Activated CD8-positive, alpha-beta memory T cell treated with anti-CD3 and anti-CD28 coated beads for 1 hour (primary cell): ENCODE data around the gene PORCN.
A peak's percentile ranks its signal among the peaks of the same experiment; 100 is the strongest.
"Not testable (repeated sequence)": the region's sequence is repeated elsewhere in the genome, so short reads cannot be mapped to it uniquely, and the experiment has no call there.

Experiments used
- DNase-seq, 2 donors: peaks; one replicate each; pipeline ENCODE4 v3.0.0-alpha.2; 2020; ENCODE audit warnings: low read depth in 1 of 2; ENCODE audit errors: extremely low read depth in 1 of 2

Gene PORCN

GRCh38 chrX:48509619-48510018 lies 827 bp downstream of the PORCN start:
- DNase-seq: no peak

DNA sequence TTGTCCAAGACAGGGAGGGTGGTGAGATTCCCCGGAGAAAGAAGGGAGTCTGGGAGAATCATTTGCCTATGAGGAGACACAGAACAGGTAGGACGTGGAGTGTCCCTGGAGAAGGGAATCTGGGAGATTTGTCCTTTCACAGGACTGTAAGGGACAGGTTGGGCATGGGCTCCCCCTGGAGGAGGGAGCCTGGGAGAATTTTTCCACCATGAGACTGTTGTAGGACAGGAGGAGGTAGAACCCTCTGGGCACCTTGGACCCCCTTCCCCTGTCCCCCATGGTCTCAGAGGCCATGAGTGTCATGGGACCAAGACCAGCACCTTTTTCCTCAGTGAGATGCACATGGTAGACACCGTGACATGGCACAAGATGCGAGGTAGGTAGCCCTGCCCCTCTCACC lies 2.8 kb downstream of the PORCN start:
- no peak for DNase-seq

DNA sequence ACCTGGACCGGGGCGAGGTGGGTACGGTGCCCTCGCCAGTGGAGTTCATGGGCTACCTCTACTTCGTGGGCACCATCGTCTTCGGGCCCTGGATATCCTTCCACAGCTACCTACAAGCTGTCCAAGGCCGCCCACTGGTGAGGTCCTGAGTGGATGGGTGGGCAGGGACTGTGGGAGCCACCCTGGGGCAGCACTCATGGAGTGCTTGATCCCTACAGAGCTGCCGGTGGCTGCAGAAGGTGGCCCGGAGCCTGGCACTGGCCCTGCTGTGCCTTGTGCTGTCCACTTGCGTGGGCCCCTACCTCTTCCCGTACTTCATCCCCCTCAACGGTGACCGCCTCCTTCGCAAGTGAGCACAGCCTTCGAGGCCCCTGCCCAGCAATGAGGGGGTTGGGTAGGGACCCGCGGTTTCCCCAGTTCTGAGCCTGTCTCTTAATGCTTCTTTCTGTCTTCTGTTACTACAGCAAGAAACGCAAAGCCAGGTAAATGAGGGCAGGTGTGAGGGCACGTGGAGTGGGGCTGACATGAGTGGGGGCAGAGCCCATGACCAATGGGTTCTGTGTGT lies 3.7 kb downstream of the PORCN start:
- DNase-seq: no peak

DNA sequence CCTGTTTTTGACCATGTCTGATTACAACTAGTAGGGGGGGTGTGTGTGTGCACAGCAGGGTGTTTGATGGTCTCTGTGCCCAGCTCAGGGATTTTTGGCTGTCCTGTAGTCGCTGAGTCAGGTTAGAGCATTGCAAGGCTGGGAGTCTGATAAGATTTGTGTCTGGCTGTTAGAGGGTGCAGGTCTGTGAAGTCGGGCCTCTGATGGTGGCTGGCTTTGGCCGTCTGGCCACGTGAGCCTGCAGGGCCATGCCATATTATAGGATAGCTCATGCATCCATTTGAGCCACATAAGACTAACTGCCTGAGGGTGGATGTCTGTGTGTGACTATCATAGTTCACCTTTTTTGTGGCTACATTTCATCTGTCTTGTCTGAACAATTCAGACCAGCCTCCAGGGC lies 4.9 kb downstream of the PORCN start:
- DNase-seq: no peak

- DNase-seq: no peak
These were observed 5.5 kb downstream of the PORCN start for GRCh38 chrX:48514126-48514806.

DNA sequence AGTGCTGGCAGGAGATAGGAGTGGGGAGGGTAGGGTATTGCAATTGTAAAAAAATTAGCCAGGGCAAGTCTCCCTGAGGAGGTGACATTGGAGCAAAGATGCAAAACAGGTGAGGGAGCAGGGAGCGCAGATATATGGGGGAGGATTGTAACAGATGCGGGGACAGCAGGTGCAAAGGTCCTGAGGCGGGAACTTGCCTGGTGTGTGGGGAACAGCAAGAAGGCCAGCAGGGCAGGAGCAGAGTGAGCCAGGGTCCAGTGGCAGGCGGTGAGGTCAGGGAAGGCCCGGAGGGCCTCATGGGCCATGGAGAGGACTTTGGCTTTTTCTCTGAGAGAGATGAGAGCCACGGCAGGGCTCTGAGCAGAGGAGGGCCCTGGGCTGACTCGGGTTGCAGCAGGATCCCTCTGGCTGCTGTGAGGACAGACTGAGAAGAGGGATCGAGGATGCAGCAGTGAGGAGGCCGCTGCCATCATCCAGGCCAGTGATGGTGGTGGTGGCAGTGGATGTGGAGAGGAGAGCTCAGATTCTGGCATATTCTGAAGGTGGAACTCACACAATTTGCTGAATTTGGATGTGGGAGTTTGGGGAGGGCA lies 6.2 kb downstream of the PORCN start:
- no peak for DNase-seq

DNA sequence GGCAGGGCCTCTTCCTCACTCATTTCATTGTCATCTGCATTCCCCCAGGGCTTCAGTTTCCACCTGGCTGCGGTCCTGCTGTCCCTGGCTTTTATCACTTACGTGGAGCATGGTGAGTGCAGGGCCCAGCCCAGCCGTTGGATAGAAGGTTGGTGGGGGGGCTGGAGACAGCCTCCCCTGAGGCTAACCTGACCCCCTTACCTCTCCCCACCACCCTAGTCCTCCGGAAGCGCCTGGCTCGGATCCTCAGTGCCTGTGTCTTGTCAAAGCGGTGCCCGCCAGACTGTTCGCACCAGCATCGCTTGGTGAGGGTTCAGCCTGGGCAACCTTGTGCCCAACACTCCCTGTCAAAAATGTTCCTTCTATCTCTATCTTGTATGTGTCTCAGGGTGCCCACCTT lies 7.0 kb downstream of the PORCN start:
- no peak for DNase-seq

- DNase-seq: no peak
These were observed 7.5 kb downstream of the PORCN start for GRCh38 chrX:48516285-48516684.

GRCh38 chrX:48516987-48517386 lies 8.2 kb downstream of the PORCN start:
- DNase-seq: no peak

DNA sequence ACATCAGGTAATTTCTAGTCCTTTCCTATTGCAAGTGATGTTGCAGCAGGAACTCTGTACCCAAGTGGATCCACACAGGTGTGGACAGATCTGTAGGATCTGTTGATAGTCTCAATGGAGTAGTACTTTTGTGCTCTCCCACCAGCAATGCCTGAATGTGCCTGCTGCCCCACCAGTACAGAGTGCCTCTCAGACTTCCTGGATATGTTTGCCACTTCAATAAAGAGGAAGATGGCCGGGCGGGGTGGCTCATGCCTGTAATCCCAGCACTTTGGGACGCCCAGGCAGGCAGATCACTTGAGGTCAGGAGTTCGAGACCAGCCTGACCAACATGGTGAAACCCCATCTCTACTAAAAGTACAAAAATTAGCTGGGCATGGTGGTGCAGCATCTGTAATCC lies 10.7 kb downstream of the PORCN start:
- not testable (repeated sequence) for DNase-seq

DNA sequence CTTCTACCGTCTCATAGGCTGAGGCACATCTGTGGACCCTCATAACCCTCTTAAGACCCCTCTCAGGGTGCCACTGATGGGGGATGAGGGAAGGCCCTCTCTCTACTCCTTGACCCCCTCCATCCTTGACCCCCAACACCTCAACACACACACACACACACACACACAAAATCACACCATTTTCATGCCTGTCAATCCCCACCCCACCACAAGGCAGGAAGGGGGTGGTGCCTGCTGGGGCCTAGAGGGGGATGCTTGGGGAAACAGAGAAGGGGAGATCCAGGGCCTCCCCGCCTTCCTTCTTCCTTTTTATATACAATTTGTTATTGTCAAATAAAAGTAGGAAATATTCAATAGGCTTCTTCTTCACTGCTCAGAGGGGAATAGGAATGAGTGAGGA lies 11.7 kb downstream of the PORCN start:
- no peak for DNase-seq

DNA sequence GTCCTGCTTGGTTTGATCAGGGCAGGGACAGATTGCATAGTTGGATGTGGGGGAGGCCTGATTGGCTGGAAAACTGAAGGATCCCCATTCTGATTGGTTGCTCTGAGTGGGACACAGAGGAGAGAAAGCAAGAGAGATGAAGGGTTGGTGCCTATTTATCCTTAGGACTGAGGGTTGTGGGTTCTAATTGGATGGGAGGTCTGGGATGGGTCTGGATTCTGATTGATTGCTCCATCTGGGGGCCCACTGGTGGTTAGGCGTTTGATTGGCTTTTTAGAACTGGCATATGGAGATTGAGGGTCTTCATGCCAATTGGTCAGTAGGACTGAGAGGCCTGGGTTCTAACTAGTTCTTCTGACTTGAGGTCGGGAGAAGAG lies 12.2 kb downstream of the PORCN start:
- no peak for DNase-seq

- peak; percentile 82 to 85 for DNase-seq
These were observed 12.8 kb downstream of the PORCN start, which contains the start of gene EBP for GRCh38 chrX:48521353-48522243. Gene EBP, plus strand, starts transcription at chrX:48521808. Its CDS starts 1,964 bp downstream, at chrX:48523772.

DNA sequence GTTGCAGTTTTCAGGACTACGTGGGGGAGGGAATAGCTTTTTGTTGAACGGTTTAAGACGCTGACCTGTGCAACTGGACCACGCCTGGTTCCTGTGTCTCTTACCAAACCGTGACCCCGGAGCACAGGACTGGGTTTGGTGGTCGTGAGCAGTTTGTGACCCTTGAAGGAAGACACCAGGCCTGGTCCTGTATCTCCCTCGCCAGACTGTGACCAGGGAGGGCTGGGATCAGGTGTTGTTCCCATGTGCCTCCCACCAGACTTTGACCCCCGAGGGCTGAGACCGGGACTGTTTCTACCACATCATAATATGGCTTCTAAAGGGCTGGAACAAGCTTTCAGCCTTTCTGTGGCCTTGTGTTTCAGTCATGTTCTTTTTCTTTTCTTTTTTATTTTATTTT lies 13.5 kb downstream of the PORCN start:
- DNase-seq: no peak

DNA sequence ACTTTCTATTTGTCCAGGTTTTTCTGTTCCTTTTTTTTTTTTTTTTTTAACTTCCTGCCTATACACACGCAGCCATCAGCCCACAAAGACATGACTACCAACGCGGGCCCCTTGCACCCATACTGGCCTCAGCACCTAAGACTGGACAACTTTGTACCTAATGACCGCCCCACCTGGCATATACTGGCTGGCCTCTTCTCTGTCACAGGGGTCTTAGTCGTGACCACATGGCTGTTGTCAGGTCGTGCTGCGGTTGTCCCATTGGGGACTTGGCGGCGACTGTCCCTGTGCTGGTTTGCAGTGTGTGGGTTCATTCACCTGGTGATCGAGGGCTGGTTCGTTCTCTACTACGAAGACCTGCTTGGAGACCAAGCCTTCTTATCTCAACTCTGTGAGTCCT lies 14.9 kb downstream of the PORCN start:
- DNase-seq: no peak

DNA sequence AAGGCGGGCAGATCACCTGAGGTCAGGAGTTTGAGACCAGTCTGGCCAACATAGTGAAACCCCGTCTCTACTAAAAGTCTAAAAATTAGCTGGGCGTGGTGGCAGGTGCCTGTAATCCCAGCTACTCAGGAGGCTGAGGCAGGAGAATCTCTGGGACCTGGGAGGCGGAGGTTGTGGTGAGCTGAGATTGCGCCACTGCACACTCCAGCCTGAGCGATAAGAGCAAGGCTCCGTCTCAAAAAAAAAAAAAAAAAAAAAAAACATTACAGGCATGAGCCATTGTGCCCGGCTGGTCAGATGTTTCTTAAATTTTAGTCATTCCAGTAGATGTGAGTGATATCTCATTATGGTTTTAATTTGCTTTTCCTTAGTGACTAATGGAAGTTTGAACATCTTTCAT lies 17.1 kb downstream of the PORCN start:
- DNase-seq: not testable (repeated sequence)

GRCh38 chrX:48530736-48531135 lies 21.9 kb downstream of the PORCN start:
- DNase-seq: no peak

GRCh38 chrX:48531358-48531959 lies 22.7 kb downstream of the PORCN start:
- DNase-seq: no peak

DNA sequence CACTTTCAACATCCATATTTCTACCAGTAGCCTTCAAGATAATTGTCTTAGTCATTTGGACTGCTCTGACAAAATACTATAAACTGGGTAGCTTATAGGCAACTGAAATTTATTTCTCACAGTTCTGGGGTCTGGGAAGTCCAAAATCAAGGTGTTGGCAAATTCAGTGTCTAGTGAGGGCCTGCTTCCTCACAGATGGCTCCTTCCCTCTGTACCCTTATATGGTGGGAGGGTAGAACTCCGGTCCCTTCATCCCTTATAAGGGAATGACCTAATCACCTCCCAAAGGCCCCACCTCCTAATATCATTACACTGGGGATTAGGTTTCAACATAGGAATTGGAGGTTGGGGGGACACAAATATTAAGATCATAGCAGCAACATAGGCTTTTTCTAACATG lies 23.4 kb downstream of the PORCN start:
- DNase-seq: no peak

- DNase-seq: no peak
These were observed 24.4 kb downstream of the PORCN start for GRCh38 chrX:48533165-48533564.
